Fibroblast of pulmonary artery (primary cell): ENCODE results near the gene SPATA19.

Experiments
- DNase-seq: peaks from one replicate; pipeline ENCODE4 v3.0.0-alpha.2; 2010; ENCODE audit warnings: low read depth
- H3K4me3 ChIP-seq: replicated peaks from 2 replicates; pipeline ENCODE4 v1.5.1; 2011; ENCODE audit warnings: low read depth, mild to moderate bottlenecking, control low read depth, low read length, moderate library complexity
- CTCF ChIP-seq: IDR thresholded peaks from 2 replicates; pipeline ENCODE4 v1.5.1; 2011; ENCODE audit warnings: mild to moderate bottlenecking, control low read depth, low read length, inconsistent platforms; ENCODE audit errors: missing control alignments

SPATA19 gene

GRCh38 chr11:133810766-133811165, 34.5 kb downstream of the SPATA19 start:
- no peak for DNase-seq
- H3K4me3 ChIP-seq, result no peak overlapping the region
- TF ChIP-seq CTCF, result no peak

GRCh38 chr11:133809569-133810491, 35.5 kb downstream of the SPATA19 start:
- no peak for TF ChIP-seq CTCF

DNA sequence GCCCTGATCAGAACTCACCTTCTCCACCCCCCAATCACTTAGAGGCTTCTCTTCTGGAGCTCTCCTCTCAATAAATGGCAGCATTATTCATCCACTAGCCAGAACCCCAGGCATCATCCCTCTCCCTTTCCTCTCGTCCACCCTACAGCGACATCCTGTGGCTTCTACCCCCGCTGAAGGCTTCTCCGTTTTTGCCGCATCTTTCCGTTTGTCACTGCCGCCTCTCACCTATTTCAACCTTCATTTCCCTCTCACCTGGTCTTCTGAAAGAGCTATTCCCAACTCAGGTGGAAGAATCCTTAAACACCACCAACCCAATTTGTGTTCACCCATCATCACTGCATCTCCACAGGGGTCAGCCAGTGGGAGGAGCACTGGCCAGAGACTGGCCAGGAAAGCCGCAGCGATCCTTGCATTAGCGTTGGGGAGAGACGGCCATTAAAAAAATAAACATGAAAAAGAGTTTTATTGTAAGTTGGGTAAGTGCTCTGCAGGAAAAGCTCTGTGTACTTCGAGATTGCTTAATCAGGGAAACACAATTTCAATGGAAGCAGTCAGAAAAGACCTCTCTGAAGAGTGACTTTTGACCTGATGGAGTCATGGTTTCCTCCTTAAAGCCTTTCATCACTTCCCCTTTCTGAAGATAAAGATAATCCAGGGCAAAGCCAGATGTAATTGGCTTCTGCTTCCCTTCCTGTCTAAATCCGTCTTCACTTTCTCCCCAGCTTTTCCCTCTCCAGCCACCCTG, 36.7 kb downstream of the SPATA19 start:
- no peak overlapping the region for H3K4me3 ChIP-seq
- TF ChIP-seq CTCF, result no peak
- DNase-seq, result peak; percentile 12

More at GRCh38 chr11:133809569-133810491, 35.5 kb downstream of the SPATA19 start:
- no peak for DNase-seq
- no peak overlapping the region for H3K4me3 ChIP-seq

DNA sequence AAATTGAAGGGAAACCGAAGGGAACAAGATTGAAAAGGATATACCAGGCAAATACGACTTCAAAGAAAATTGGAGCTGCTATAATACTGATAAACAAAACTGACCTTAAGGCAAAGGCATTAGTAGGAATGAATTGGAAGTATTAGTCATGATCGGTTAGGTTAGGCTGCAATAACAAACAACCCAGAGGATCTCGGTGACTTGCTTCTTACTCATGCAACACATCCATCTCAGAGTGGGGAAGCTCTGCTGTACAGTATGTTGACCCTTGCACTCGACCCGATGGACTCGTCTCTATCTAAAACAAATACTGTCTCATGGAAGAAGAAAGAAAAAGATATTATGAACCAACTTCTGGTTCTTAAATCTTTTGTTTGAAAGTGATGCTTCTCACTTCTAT, 42.3 kb downstream of the SPATA19 start:
- no peak for TF ChIP-seq CTCF

DNA sequence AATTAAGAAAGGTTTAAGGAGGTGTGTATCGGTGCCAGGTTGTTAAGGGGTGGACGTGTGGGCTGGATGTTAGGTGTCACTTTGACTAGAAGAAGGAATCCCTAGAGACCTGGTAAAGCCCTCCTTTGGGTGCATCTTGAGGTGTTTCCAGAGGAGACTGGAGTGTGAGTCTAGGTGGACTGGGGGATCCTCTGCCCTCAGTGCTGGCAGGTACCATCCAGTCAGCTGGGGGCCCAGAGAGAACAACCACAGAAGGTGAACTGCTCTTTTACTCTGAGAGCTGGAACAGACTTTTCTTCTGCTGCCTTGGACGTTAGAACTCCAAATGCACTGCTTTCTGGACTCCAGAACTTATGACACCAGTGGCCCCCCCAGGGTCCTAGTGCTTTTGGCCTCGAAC, 44.0 kb downstream of the SPATA19 start:
- no peak for TF ChIP-seq CTCF
- DNase-seq, result no peak
- H3K4me3 ChIP-seq, result no peak overlapping the region

More for the DNA sequence above, 42.3 kb downstream of the SPATA19 start:
- DNase-seq, result no peak
- no peak overlapping the region for H3K4me3 ChIP-seq

- no peak for DNase-seq
- no peak overlapping the region for H3K4me3 ChIP-seq
- no peak for TF ChIP-seq CTCF
Measured at GRCh38 chr11:133800666-133801065, 44.6 kb downstream of the SPATA19 start.
